ENCODE results near the gene POLN. TPM values are rescaled to one million over a fixed set of nuclear protein-coding genes. Genes with fewer than 3 reads are reported as not detected.

The POLN gene
- total RNA-seq, 2 donors from 2014 or later, result 2.8 to 2.9 TPM

DNA sequence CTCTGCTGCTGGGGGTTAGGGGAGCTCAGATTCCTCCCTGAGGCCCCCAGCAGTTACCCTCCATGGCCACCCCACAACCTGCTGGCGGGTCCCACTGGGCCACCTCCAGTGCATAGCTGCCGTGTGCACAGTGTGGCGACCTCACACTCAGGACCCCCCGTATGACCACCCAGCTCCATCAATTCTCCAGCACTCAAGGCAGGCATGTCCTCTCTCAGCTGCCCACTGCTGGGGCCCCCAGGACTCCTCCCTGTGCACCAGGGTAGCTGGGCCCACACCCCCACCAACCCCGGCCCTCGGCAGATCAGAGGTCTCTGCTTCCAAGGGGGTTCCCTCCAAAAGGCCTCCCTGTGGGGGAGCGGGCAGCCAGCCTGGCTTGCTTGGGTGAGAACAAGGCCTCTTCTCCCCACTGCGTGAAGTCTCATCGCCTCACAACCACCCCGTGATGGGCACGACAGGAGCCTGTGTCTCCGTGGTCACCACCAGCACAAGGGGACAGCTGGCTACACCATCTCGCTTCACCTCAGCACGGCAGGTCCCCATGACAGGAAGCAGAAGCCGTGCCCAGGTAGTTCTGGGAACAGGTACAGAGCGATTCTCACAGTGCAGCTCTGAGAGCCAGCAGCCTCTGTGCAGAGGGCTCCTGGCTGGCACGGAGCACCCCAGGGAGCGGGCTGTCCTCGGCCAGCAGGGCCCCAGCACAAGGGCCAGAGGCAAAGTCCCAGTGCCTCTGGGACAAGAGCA is 4.6 kb upstream of the POLN start:
- H3K36me3 Mint-ChIP-seq (ENCODE audit: low read depth), result peaks cover 9% of the 10 kb centered on the region
- Histone ChIP-seq H3K9me3 (ENCODE audit: control insufficient read depth, low read length) (peaks cover 18% of the 10 kb centered on the region), H3K36me3 (ENCODE audit: control insufficient read depth, insufficient read depth, low read length) (peaks cover 11% of the 10 kb centered on the region), H3K4me1 (ENCODE audit: control insufficient read depth, insufficient read depth, low read length) (no peaks in the 10 kb centered on the region), H3K4me3 (ENCODE audit: low read length) (no peak overlapping the region), H3K27me3 (ENCODE audit: control insufficient read depth, insufficient read depth, low read length, poor library complexity, severe bottlenecking) (no peaks in the 10 kb centered on the region), H3K9ac (ENCODE audit: extremely low read depth, low read length, poor library complexity, severe bottlenecking) (no peak overlapping the region), H3K27ac (ENCODE audit: low read depth, low read length) (no peak overlapping the region)
- H3K27ac Mint-ChIP-seq, result no peak overlapping the region
- TF ChIP-seq, protein P1, sequence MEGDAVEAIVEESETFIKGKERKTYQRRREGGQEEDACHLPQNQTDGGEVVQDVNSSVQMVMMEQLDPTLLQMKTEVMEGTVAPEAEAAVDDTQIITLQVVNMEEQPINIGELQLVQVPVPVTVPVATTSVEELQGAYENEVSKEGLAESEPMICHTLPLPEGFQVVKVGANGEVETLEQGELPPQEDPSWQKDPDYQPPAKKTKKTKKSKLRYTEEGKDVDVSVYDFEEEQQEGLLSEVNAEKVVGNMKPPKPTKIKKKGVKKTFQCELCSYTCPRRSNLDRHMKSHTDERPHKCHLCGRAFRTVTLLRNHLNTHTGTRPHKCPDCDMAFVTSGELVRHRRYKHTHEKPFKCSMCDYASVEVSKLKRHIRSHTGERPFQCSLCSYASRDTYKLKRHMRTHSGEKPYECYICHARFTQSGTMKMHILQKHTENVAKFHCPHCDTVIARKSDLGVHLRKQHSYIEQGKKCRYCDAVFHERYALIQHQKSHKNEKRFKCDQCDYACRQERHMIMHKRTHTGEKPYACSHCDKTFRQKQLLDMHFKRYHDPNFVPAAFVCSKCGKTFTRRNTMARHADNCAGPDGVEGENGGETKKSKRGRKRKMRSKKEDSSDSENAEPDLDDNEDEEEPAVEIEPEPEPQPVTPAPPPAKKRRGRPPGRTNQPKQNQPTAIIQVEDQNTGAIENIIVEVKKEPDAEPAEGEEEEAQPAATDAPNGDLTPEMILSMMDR (conservative IDR thresholded peaks at IDR 0.05), result no peak
- H3K4me3 Mint-ChIP-seq, result no peak overlapping the region
- DNase-seq, result no peak
- no peaks in the 10 kb centered on the region for H3K27me3 Mint-ChIP-seq (ENCODE audit: insufficient read depth)
- peaks cover 7% of the 10 kb centered on the region for H3K4me1 Mint-ChIP-seq
- peaks cover 19% of the 10 kb centered on the region for H3K9me3 Mint-ChIP-seq
- WGBS, 2 experiments (ENCODE audit: insufficient coverage in 1 of 2, insufficient read length in 1 of 2), result 94 to 97% methylated on average over 15 to 19 of the region's 19 CpGs

DNA sequence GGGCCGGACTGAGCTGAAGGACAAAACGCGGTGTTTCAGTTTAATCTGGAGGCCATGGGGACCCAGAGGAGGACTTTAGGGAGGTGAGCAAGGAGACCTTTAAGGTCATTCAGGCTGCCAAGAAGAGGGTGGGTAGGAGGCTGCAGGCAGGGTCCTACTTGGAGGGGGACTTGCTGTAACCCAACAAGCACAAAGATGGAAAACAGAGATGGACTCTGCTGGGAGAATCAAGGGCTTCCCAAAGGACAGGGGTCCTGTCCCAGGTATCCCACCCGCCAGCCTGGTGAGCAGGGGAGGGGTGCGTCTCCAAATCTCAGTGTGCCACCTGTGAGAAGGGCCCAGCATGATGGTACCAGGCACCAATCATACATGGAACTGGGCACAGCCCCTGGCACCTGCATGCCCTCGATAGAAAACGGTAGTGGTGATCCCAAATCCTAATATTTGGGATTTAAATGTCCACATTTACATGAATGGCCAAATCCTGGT is 3.9 kb upstream of the POLN start:
- Mint-ChIP-seq H3K27me3 (ENCODE audit: insufficient read depth) (no peaks in the 10 kb centered on the region), H3K4me3 (no peak overlapping the region), H3K9me3 (peaks cover 19% of the 10 kb centered on the region), H3K36me3 (ENCODE audit: low read depth) (peaks cover 9% of the 10 kb centered on the region), H3K27ac (no peak overlapping the region), H3K4me1 (peaks cover 9% of the 10 kb centered on the region)
- Histone ChIP-seq H3K36me3 (ENCODE audit: control insufficient read depth, insufficient read depth, low read length) (peaks cover 11% of the 10 kb centered on the region), H3K4me3 (ENCODE audit: low read length) (no peak overlapping the region), H3K27me3 (ENCODE audit: control insufficient read depth, insufficient read depth, low read length, poor library complexity, severe bottlenecking) (no peaks in the 10 kb centered on the region), H3K27ac (ENCODE audit: low read depth, low read length) (no peak overlapping the region), H3K9ac (ENCODE audit: extremely low read depth, low read length, poor library complexity, severe bottlenecking) (no peak overlapping the region), H3K4me1 (ENCODE audit: control insufficient read depth, insufficient read depth, low read length) (no peaks in the 10 kb centered on the region), H3K9me3 (ENCODE audit: control insufficient read depth, low read length) (peaks cover 18% of the 10 kb centered on the region)
- DNase-seq, result no peak
- 89 to 95% methylated on average over 7 of the region's 7 CpGs for WGBS, 2 experiments (ENCODE audit: insufficient coverage in 1 of 2, insufficient read length in 1 of 2)
- TF ChIP-seq, protein P1 (conservative IDR thresholded peaks at IDR 0.05), result no peak

DNA sequence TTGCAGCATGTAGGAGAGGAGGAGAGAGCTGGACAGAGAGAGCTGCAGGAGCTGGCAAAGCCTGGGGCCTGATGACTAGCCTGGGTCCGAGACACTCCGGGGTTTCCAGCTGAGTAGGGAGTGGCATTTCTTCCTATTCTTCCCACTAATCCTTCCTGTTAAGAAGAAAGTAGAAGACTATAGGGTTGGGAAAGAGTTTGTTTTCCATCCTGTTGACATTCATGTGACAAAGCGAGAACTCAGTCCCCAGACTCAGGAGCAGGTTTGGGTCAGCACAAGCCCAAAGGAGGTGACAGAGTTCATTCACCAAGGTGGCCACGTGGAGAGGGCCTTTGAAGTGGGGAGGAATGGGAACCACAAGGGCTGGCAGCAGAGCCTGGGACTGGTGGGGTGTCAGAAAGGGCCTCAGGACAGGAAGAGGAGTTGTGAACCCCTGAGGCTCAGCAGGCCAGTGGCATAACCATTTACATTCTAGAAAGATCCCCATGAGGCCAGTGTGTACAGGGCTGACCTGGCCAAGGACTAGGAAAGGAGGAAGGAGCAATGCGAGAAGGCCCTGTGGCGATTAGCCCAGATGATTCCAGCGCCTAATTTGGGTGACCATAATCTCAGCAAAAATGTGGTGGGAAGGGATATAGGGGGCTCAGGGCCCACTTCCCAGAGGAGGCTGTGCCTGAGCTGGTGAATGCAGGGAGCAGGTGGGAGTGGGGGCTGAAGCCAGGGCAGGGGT is 3.3 kb upstream of the POLN start:
- H3K9me3 Mint-ChIP-seq, result peaks cover 19% of the 10 kb centered on the region
- DNase-seq, result peak; percentile 56
- peaks cover 9% of the 10 kb centered on the region for H3K36me3 Mint-ChIP-seq (ENCODE audit: low read depth)
- no peak overlapping the region for H3K4me3 ChIP-seq (ENCODE audit: low read length)
- no peak overlapping the region for H3K27ac Mint-ChIP-seq
- TF ChIP-seq, protein P1 (conservative IDR thresholded peaks at IDR 0.05), result no peak
- no peaks in the 10 kb centered on the region for H3K27me3 Mint-ChIP-seq (ENCODE audit: insufficient read depth)
- H3K27ac ChIP-seq (ENCODE audit: low read depth, low read length), result no peak overlapping the region
- H3K4me3 Mint-ChIP-seq, result no peak overlapping the region
- peaks cover under 1% of the 10 kb centered on the region for H3K4me1 ChIP-seq (ENCODE audit: control insufficient read depth, insufficient read depth, low read length)
- H3K9ac ChIP-seq (ENCODE audit: extremely low read depth, low read length, poor library complexity, severe bottlenecking), result no peak overlapping the region
- 83 to 93% methylated on average over 4 to 7 of the region's 7 CpGs for WGBS, 2 experiments (ENCODE audit: insufficient coverage in 1 of 2, insufficient read length in 1 of 2)
- peaks cover 18% of the 10 kb centered on the region for H3K9me3 ChIP-seq (ENCODE audit: control insufficient read depth, low read length)
- peaks cover 15% of the 10 kb centered on the region for H3K4me1 Mint-ChIP-seq
- H3K27me3 ChIP-seq (ENCODE audit: control insufficient read depth, insufficient read depth, low read length, poor library complexity, severe bottlenecking), result no peaks in the 10 kb centered on the region
- H3K36me3 ChIP-seq (ENCODE audit: control insufficient read depth, insufficient read depth, low read length), result peaks cover 11% of the 10 kb centered on the region

Data from endodermal cell (in vitro differentiated cells).